Left renal cortex interstitium (tissue), 4 donors: ENCODE measurements around the gene SNAP47. TPM values are rescaled to one million over a fixed set of nuclear protein-coding genes. Genes with fewer than 3 reads are reported as not detected.

Source experiments
- DNase-seq, 4 donors: peaks; one replicate each; pipeline ENCODE4 v3.0.0-alpha.2; 2013; ENCODE audit warnings: low read depth in 4 of 4, low spot score in 2 of 4, missing footprints in 1 of 4
- polyA plus RNA-seq, 4 donors: library from polyadenylated mRNA; unstranded; fragments of 120-200 nt; gene quantifications; one replicate each; pipeline ENCODE4 v1.2.1, GENCODE V29; 2013; ENCODE audit not compliant: insufficient read length in 4 of 4

SNAP47 gene
- polyA plus RNA-seq, 4 donors: 40.0 to 48.3 (median 44.6) TPM

GRCh38 chr1:227731696-227732585 is 3.3 kb upstream of the SNAP47 start:
- no peak for DNase-seq

GRCh38 chr1:227732586-227733308 is 2.5 kb upstream of the SNAP47 start:
- no peak for DNase-seq

GRCh38 chr1:227733309-227733705 is 1.9 kb upstream of the SNAP47 start:
- no peak for DNase-seq

GRCh38 chr1:227733751-227734545 is 1.3 kb upstream of the SNAP47 start:
- DNase-seq: no peak

GRCh38 chr1:227734546-227734855 is 734 bp upstream of the SNAP47 start:
- no peak for DNase-seq

GRCh38 chr1:227735539-227736285 is 477 bp downstream of the SNAP47 start:
- no peak for DNase-seq

GRCh38 chr1:227736814-227737432 is 1.7 kb downstream of the SNAP47 start:
- no peak for DNase-seq

GRCh38 chr1:227738820-227739219 is 3.6 kb downstream of the SNAP47 start:
- DNase-seq: no peak

GRCh38 chr1:227739636-227740035 is 4.4 kb downstream of the SNAP47 start:
- no peak for DNase-seq

GRCh38 chr1:227740401-227740960 is 5.2 kb downstream of the SNAP47 start:
- DNase-seq: no peak

GRCh38 chr1:227741166-227741870 is 6.1 kb downstream of the SNAP47 start:
- no peak for DNase-seq

- no peak for DNase-seq
Measured at GRCh38 chr1:227742738-227743715, 7.8 kb downstream of the SNAP47 start.

- no peak for DNase-seq
Measured at GRCh38 chr1:227744668-227745067, 9.4 kb downstream of the SNAP47 start.

GRCh38 chr1:227745568-227746265 is 10.5 kb downstream of the SNAP47 start:
- DNase-seq: no peak

- DNase-seq: no peak
Measured at GRCh38 chr1:227746676-227747075, 11.4 kb downstream of the SNAP47 start.

GRCh38 chr1:227747382-227747781 is 12.1 kb downstream of the SNAP47 start:
- DNase-seq: no peak

GRCh38 chr1:227747948-227748495 is 12.8 kb downstream of the SNAP47 start:
- no peak for DNase-seq
